ENCODE results near the gene PTPRD.

DNA sequence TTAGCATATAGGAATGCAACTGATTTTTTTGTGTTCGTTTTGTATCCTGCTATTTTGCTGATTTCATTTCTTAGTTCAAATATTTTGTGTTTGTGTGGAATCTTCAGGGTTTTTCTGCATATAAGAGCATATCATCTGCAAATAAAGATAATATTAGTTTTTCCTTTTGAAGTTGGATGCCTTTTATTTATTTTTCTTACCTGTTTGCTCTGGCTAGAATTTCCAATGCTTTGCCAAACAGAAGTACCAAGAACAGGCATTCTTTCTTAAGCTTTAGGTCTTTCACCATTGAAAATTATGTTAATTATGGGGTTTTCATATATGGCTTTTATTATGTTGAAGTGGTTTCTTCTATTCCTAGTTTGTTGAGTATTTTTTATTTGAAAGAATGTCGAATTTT, 2308.1 kb downstream of the PTPRD start:
- TF ChIP-seq ZNF274 (IDR thresholded peaks at IDR 0.05; ENCODE audit: low read depth, low read length) (no peak), SUZ12 (IDR thresholded peaks at IDR 0.05; ENCODE audit: extremely low read depth, insufficient read depth, insufficient read length) (no peak)
